Transverse colon (tissue), 3 donors: ENCODE data around the gene YEATS2.

ENCODE experiments used
- POLR2A ChIP-seq: fragments of 450-650 bp; IDR thresholded peaks from one replicate; pipeline ENCODE4 v1.6.1; 2016; ENCODE audit warnings: antibody characterized with exemption, mild to moderate bottlenecking, moderate library complexity
- TF ChIP-seq, protein P1 (sequence below), 5 experiments: fragments of 200-600 bp in 3 of 5; fragments of 450-650 bp in 2 of 5; sonication (generic) in 3 of 5; IDR thresholded peaks; 1 replicate in 2 of 5; 2 replicates in 3 of 5; pipeline ENCODE4 v1.5.1; 2016 to 2017; ENCODE audit warnings: antibody characterized with exemption in 5 of 5, inconsistent platforms in 3 of 5, mild to moderate bottlenecking in 2 of 5, moderate library complexity in 1 of 5

DNA sequence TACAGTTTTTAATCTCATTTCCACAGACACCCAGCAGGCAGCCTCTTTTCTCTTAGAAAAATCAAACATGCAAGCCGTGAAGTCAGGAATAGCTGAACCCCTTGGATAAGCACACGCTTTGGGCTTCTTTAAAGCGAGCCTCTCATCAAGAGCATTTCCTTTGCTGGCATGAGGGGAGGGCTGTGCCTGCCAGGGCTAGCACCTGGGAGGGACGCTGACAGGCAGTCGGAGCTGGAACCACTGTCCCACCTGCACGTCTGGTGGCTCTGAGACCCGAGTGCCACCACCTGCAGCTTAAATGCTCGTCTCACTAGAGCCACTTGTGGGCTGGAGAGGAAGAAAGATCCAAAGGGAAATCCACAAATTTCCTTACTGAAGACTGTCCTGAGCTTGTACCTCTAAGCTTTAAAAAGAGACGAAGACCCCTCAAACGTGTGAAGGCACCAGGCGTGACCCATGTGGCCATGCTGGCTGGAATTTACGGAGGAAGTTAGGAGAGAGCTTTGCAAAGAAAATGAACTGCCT, 118.4 kb downstream of the YEATS2 start:
- TF ChIP-seq POLR2A, result no peak
- TF ChIP-seq, protein P1, sequence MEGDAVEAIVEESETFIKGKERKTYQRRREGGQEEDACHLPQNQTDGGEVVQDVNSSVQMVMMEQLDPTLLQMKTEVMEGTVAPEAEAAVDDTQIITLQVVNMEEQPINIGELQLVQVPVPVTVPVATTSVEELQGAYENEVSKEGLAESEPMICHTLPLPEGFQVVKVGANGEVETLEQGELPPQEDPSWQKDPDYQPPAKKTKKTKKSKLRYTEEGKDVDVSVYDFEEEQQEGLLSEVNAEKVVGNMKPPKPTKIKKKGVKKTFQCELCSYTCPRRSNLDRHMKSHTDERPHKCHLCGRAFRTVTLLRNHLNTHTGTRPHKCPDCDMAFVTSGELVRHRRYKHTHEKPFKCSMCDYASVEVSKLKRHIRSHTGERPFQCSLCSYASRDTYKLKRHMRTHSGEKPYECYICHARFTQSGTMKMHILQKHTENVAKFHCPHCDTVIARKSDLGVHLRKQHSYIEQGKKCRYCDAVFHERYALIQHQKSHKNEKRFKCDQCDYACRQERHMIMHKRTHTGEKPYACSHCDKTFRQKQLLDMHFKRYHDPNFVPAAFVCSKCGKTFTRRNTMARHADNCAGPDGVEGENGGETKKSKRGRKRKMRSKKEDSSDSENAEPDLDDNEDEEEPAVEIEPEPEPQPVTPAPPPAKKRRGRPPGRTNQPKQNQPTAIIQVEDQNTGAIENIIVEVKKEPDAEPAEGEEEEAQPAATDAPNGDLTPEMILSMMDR (IDR thresholded peaks at IDR 0.05), result no peak
